ENCODE results near the gene MYO7B.

DNA sequence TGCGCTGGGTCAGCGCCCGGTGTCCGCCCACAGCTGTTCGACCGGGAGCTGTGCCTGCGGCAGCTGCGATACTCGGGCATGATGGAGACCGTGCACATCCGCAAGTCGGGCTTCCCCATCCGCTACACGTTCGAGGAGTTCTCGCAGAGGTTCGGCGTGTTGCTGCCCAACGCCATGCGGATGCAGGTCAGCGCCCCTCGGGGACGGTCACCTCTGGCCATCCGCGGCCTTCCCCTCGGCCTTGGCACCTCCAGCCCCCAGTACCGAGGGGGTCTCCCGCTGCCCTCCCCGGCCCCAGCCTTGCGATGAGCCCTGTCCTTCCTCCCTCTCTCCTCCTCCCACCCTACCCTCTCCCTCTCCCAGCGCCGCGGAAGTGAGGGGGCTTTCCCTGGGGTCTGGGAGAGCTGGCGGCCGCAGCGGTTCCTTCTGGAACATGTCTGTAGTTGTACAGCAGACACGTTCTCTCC, 57.3 kb downstream of the MYO7B start:
- TF ChIP-seq HMGXB4 (CRISPR knock-in tag; IDR thresholded peaks at IDR 0.05; ENCODE audit: borderline replicate concordance) (no peak), CTCF (IDR thresholded peaks at IDR 0.05) (no peak), CHD2 (IDR thresholded peaks at IDR 0.05; ENCODE audit: low read length, partially characterized antibody) (no peak), RFX5 (IDR thresholded peaks at IDR 0.05) (no peak), PHF8 (IDR thresholded peaks at IDR 0.05; ENCODE audit: borderline replicate concordance, low read depth) (no peak), NFE2L2 (conservative IDR thresholded peaks at IDR 0.05; ENCODE audit: low read length) (no peak), JUN (IDR thresholded peaks at IDR 0.05) (no peak), POLR2A (IDR thresholded peaks at IDR 0.05; ENCODE audit: low read length) (no peak), MAX (IDR thresholded peaks at IDR 0.05) (no peak), RAD21 (conservative IDR thresholded peaks at IDR 0.05 in 1 of 2, IDR thresholded peaks at IDR 0.05 in 1 of 2) (no peak)
- TF ChIP-seq, protein P1, sequence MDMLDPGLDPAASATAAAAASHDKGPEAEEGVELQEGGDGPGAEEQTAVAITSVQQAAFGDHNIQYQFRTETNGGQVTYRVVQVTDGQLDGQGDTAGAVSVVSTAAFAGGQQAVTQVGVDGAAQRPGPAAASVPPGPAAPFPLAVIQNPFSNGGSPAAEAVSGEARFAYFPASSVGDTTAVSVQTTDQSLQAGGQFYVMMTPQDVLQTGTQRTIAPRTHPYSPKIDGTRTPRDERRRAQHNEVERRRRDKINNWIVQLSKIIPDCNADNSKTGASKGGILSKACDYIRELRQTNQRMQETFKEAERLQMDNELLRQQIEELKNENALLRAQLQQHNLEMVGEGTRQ (IDR thresholded peaks at IDR 0.05) = no peak

Measured in A549 (cell line).